LNCAP (cell line): ENCODE data around the gene ZNF398.

Source experiments
- TF ChIP-seq, protein P1 (sequence below): fragments of 450-650 bp; IDR thresholded peaks from 2 replicates; pipeline ENCODE4 v1.5.1; 2017; ENCODE audit warnings: mild to moderate bottlenecking

The ZNF398 gene

DNA sequence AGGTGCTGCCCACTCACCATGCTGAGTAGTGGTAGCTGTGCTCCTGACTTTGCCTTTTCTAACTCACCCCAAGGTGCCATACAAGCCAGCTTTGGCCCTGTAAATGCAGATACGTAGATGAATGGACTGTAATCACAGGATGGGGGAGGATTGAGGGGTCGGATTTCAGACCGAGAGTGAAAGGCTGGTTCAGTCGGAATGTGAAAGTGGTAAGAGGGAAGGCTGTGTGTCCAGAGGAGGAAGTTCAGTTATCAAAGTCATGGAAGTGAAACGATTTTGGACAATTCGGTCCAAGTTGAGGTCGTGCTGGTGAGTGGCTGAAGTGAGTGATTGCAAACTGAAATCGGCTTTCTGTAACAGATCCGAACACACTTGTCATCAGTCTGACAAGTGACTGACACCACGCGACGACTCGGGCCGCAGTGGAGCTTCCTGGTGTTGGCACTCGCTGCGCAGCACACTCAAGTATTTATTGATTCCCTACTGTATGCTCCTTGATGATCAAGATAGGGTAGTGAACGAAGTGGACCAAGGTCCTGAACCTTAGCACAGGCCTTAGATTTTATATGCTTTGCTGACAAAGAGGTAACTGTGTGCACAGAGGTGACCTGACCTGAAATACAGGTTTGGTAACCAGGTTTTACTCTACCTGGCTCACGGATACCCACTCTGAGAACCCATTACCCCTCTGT is 58.6 kb downstream of the ZNF398 start:
- TF ChIP-seq, protein P1, sequence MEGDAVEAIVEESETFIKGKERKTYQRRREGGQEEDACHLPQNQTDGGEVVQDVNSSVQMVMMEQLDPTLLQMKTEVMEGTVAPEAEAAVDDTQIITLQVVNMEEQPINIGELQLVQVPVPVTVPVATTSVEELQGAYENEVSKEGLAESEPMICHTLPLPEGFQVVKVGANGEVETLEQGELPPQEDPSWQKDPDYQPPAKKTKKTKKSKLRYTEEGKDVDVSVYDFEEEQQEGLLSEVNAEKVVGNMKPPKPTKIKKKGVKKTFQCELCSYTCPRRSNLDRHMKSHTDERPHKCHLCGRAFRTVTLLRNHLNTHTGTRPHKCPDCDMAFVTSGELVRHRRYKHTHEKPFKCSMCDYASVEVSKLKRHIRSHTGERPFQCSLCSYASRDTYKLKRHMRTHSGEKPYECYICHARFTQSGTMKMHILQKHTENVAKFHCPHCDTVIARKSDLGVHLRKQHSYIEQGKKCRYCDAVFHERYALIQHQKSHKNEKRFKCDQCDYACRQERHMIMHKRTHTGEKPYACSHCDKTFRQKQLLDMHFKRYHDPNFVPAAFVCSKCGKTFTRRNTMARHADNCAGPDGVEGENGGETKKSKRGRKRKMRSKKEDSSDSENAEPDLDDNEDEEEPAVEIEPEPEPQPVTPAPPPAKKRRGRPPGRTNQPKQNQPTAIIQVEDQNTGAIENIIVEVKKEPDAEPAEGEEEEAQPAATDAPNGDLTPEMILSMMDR, result no peak

DNA sequence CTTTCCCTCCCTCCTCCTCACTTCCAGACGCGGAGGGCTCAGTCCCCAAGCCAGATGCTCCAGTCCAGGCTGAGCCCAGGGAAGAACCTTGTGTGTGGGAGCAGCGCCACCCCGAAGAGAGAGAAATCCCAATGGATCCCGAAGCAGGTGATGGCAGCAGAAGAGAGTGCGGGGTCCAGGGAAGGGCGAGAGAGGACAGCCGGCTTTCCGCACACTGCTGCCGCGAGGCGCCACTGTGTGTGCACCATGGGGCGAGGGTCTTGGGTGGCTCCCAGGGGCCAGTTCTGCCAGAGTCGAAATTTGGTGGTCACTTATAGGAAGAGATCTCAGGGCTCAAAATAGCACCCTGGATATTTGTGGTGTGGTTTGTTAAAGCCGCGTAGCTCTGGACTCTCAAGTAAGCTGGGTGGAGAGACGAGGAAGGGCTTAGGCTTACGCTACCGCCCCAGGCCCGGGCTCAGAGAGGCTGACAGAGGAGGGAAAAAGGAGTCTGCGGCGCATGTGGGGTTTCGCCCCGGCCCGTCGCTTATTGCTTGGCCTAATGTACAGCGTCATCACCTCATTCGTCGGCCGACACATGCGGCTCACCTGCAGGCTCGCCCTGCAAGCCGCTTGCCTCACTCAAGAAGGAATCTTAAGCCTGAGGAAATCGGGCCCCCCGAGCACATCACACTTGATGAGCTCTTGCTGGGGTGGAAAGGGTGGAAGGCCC is 60.2 kb downstream of the ZNF398 start:
- TF ChIP-seq, protein P1, result no peak

DNA sequence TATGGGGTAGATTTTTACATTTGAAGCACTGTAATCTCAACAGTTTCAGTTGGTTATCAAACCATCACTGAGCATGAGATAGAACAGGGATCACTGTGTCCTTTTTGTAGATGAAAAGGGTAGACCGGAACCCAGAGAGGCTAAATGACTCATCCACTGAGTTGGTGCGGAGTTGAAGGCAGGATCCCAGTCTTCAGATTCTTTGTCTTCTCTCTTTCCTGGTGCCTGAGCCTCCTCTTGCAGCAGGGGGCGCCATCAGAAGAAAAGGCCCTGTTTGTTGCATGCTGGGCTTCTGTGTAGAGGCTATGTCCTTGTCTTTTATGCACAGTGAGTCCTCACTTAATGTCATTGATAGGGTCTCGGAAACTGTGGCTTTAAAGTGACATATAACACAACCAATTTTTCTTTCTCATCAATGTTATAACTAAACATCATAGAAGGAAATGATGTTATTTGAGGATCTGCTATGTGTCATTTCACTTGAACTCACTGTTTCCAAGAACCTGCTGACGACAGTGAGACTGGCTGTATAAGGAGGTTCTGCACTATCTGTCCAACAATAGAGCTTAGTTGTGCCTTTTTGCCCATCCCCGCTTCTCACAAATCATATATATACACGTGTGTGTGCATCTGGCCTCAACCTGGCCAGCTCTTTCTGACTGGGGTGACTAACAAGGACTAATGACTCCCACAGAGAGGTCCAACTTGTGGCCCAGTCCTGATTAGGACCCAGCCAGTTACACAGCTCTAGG is 62.4 kb downstream of the ZNF398 start:
- TF ChIP-seq, protein P1, result peak; percentile 59

DNA sequence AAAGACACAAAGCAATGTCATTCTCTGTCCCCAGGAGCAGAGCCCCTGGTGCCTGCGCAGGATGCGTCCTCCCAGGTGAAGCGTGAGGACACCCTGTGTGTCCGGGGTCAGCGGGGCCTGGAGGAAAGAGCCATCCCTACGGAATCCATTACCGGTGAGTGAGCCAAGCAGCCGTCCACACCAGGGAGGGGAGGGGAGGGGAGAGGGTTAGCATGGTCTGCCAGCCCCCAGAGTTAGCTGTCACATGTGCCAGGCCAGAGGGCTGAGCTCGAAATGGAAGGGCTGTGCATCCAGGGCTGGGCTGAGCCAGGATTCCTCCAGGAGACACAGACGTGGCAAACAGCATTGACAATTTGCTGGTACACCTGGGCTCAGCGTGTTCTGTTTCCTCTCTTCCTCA is 63.3 kb downstream of the ZNF398 start:
- TF ChIP-seq, protein P1, result no peak

DNA sequence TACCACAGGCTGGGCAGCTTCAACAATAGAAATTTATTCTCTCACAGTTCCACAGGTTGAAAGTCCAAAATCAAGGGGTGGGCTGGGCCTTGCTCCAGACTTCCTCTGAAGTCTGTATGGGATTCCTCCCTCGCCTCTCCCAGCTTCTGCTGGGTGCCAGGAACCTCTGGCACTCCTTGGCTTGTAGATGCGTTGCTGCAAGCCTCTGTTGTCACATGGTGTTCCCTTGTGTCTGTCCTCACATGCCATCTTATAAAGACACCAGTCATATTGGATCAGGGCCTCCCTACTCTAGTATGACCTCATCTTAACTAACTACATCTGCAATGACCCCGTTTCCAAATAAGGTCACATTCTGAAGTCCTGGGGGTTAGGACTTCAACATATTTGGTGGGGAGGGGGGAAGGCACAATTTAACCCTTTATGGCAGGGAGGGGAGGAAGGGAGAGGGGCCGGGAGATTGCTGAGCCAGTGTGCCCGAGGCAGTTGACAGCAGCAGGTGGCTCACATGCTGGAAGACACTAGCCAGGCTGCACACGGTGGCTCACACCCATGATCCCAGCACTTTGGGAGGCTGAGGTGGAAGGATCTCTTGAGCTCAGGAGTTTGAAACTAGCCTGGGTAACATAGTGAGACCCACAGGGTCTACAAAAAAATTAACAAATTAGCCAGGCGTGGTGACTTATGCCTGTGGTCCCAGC is 66.9 kb downstream of the ZNF398 start:
- TF ChIP-seq, protein P1, result no peak

DNA sequence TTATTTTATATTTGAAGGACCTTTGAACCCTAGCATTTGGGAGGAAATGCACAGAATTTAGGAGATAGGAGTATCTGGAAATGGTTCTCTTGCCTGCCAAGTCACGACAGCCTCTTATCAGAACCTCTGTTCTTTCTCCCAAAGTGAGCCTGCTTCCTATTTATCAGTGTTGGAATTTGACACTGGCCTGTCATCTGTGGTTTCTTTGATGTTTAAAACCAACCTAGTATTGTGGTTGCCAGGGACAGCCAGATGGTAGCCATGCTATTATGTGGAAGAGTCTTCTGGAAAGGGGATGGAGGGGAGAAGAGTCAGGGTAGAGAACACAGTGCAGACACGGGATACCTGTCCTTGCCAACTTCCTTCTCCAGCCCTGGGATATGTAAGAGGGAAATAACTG is 69.1 kb downstream of the ZNF398 start:
- TF ChIP-seq, protein P1, result no peak

DNA sequence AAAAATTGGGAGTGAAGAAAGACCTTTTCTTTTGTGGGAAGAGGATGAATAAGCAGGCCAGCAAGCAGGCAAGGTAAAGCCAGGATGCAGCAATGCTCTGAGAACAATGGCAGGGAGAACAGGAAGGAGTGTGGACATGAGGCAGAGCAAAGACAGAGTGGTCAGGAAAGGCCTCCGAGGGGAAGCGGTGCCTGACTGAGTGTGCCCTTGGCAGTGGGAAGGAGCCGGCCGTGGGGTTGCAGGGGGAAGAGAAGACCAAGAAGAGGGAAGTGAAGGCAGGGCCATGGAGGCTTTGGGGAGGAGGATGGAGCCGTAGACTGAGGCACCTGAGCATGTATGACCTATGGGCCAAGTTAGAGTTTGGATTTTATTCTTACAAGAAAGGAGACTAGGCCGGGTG is 70.3 kb downstream of the ZNF398 start:
- TF ChIP-seq, protein P1, result no peak
